ENCODE results near the gene SEMA4D.
"Not testable (repeated sequence)": the region's sequence is repeated elsewhere in the genome, so short reads cannot be mapped to it uniquely, and the experiment has no call there.

The SEMA4D gene

GRCh38 chr9:89374176-89374575 is 123.7 kb downstream of the SEMA4D start:
- peak; percentile 65 for DNase-seq (ENCODE audit: low read depth)
- no peak for TF ChIP-seq CTCF (conservative IDR thresholded peaks at IDR 0.05; ENCODE audit: low read depth, low read length)

DNA sequence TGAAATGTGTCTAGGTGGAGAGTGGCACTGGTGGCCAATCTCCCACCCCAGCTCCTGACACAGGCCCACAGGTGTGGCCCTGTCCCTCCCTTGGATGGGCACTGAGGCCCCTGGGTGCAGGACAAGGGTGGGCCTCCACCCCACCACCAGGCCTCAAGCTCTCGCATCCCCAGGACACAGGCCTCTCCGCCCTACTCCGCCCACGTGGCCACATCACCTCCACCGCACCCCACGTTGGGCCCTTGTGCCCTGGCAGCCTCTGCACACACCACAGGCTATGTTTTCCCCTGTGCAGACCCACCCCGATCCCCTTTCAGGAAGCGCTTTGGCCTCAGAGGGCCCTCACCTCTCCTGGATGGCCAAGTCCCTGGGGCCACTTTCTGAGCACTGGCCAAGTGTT is 124.9 kb downstream of the SEMA4D start:
- no peak for TF ChIP-seq CTCF (conservative IDR thresholded peaks at IDR 0.05; ENCODE audit: low read depth, low read length)
- DNase-seq (ENCODE audit: low read depth): no peak
- no peak overlapping the region for H3K4me3 ChIP-seq (ENCODE audit: low read depth, low read length)

More at GRCh38 chr9:89374176-89374575, 123.7 kb downstream of the SEMA4D start:
- no peak overlapping the region for H3K4me3 ChIP-seq (ENCODE audit: low read depth, low read length)

GRCh38 chr9:89372230-89372816 is 125.6 kb downstream of the SEMA4D start:
- DNase-seq (ENCODE audit: low read depth): no peak
- no peak overlapping the region for H3K4me3 ChIP-seq (ENCODE audit: low read depth, low read length)
- no peak for TF ChIP-seq CTCF (conservative IDR thresholded peaks at IDR 0.05; ENCODE audit: low read depth, low read length)

DNA sequence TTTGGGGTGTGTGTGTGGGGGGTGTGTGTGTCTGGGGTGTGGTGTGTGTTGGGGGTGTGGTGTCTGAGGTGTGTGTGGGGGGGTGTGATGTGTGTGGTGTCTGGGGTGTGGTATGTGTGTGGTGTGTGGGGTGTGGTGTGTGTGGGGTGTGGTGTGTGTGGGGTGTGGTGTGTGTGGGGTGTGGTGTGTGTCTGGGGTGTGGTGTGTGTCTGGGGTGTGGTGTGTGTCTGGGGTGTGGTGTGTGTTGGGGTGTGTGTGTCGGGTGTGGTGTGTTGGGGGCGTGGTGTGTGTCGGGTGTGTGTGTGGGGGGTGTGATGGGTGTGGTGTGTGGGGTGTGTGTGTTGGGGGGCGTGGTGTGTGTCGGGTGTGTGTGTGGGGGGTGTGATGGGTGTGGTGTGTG is 126.1 kb downstream of the SEMA4D start:
- not testable (repeated sequence) for H3K4me3 ChIP-seq (ENCODE audit: low read depth, low read length); DNase-seq (ENCODE audit: low read depth)

- no peak for TF ChIP-seq CTCF (conservative IDR thresholded peaks at IDR 0.05; ENCODE audit: low read depth, low read length)
- no peak for DNase-seq (ENCODE audit: low read depth)
- H3K4me3 ChIP-seq (ENCODE audit: low read depth, low read length): no peak overlapping the region
These were observed 127.3 kb downstream of the SEMA4D start for GRCh38 chr9:89370593-89370992.

DNA sequence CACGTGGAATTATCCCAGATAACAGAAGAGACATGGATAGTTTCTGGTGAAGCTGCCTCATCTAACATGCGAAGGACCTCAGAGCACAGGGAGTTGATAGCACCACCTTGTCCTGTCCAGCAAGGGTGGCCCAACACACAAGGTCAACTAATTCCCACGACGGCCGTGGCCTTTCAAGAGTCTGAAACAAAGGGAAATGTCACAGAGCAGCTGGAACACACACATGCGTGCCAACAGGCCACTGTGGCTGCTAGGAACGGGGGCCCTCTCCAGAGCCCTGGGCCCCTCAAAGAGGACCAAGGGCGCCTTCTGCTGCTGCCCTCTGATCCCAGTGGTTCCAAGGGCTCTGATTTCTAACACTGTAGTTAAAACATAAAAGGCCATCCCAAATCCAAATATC is 128.9 kb downstream of the SEMA4D start:
- H3K4me3 ChIP-seq (ENCODE audit: low read depth, low read length): no peak overlapping the region
- TF ChIP-seq CTCF (conservative IDR thresholded peaks at IDR 0.05; ENCODE audit: low read depth, low read length): no peak

GRCh38 chr9:89368550-89368949 is 129.4 kb downstream of the SEMA4D start:
- H3K4me3 ChIP-seq (ENCODE audit: low read depth, low read length): no peak overlapping the region
- DNase-seq (ENCODE audit: low read depth): no peak
- no peak for TF ChIP-seq CTCF (conservative IDR thresholded peaks at IDR 0.05; ENCODE audit: low read depth, low read length)

More for the DNA sequence above, 128.9 kb downstream of the SEMA4D start:
- no peak for DNase-seq (ENCODE audit: low read depth)

All from choroid plexus epithelial cell (primary cell).